Left lung (tissue), 10 donors: ENCODE measurements around the gene RPL28. TPM values are rescaled to one million over a fixed set of nuclear protein-coding genes. Genes with fewer than 3 reads are reported as not detected.
A peak's percentile ranks its signal among the peaks of the same experiment; 100 is the strongest.
"Not testable (repeated sequence)": the region's sequence is repeated elsewhere in the genome, so short reads cannot be mapped to it uniquely, and the experiment has no call there.

Source experiments
- ATAC-seq: fragments of 200-7000 bp; cut with Tn5 transposase; one replicate; pipeline ENCODE4 v1.9.1; 2020; ENCODE audit warnings: moderate library complexity
- DNase-seq, 4 donors: peaks; one replicate each; pipeline ENCODE4 v3.0.0-alpha.2; 2013 to 2020
- H3K27ac ChIP-seq, 2 donors: fragments of 200-600 bp; sonication (generic) in 1 of 2; one replicate each; pipeline versions ENCODE4 v1.5.0 to v1.8.0; 2020 to 2021
- H3K27me3 ChIP-seq, 2 donors: fragments of 200-600 bp; sonication (generic) in 1 of 2; one replicate each; pipeline versions ENCODE4 v1.5.0 to v1.8.0; 2020 to 2021
- H3K36me3 ChIP-seq, 2 donors: fragments of 200-600 bp; sonication (generic) in 1 of 2; one replicate each; pipeline versions ENCODE4 v1.5.0 to v1.8.0; 2020 to 2021
- H3K4me1 ChIP-seq, 2 donors: fragments of 200-600 bp; one replicate each; pipeline ENCODE4 v1.8.0; 2021
- H3K4me3 ChIP-seq, 2 donors: fragments of 200-600 bp; sonication (generic) in 1 of 2; one replicate each; pipeline versions ENCODE4 v1.5.0 to v1.8.0; 2020 to 2021; ENCODE audit warnings: mild to moderate bottlenecking in 1 of 2
- H3K9me3 ChIP-seq, 2 donors: fragments of 200-600 bp; sonication (generic) in 1 of 2; one replicate each; pipeline versions ENCODE4 v1.5.0 to v1.8.0; 2020 to 2021
- CTCF ChIP-seq, 2 donors: fragments of 200-600 bp; sonication (generic) in 1 of 2; IDR thresholded peaks; one replicate each; pipeline versions ENCODE4 v1.5.0 to v1.8.0; 2021; ENCODE audit warnings: antibody characterized with exemption in 2 of 2
- intact Hi-C, 2 donors: fragments of 100-400 bp; cut with DNase I; formaldehyde crosslinking; loops; one replicate each; pipeline versions ENCODE4 v1.11.2 to v1.14.2; 2022
- polyA plus RNA-seq, 6 donors: library from polyadenylated mRNA; unstranded; fragments of 120-200 nt; gene quantifications; one replicate each; pipeline ENCODE4 v1.2.1, GENCODE V29; 2013; ENCODE audit not compliant: insufficient read length in 6 of 6
- total RNA-seq, 2 donors: library from RNA; stranded (reverse); fragmentation: NEBNext Ultra II Directional; extraction: Animal tissue kit (Norgen Biotek cat#: 25700); gene quantifications; one replicate each; pipeline ENCODE4 v1.2.1, GENCODE V29; 2021
- donor health status: DM: no; HTN: yes; CAD: no.
- donor health status: DM: no; HTN: no; CAD: no.

Gene RPL28
- total and polyA plus RNA-seq, 8 donors: 1,216 to 1,774 (median 1,434) TPM

DNA sequence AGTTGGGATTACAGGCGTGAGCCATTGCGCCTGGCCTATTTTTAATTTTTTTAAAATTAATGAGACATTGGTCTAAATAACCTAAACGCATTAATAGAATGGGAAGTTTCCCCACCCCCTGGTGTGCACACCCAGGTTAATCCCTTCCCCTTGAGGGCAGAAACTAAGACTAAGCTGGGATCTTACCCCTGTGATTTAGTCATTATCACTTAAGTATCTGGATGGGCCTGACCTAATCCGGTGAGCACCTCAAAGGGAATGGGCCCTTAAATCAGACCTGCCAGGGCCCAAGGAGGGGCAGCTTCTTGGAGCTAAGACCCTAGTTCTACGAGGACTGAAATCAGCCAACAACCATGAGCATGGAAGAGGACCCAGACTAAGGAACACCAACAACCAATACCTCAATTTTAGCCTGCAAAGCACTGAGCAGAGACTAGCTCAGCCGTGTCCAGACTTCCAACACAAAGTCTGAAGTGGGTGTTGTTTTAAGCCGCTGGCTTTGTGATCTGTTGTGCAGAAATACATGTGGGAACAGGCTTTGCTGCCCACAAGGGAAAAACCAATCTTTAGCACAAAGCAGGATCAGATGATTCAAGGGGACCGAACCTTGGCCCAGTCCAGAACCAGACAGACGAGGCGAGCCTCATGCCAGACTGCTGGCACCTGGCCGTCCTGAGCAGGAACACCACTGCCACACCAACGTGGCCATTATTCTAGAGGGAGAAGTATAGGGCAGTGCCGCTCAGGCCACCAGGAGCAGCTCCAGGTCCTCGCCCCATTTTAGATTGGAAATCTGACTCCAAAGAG, 14.8 kb downstream of the RPL28 start:
- peaks cover 0 to 50% of the 10 kb centered on the region in 2 donors for H3K36me3 ChIP-seq
- no peaks in the 10 kb centered on the region for H3K27me3 ChIP-seq
- no peak overlapping the region for H3K4me3 ChIP-seq
- ATAC-seq (no peak), DNase-seq (no peak)
- H3K9me3 ChIP-seq: no peaks in the 10 kb centered on the region
- peaks cover 0 to 19% of the 10 kb centered on the region in 2 donors for H3K4me1 ChIP-seq
- TF ChIP-seq CTCF (IDR thresholded peaks at IDR 0.05): no peak
- H3K27ac ChIP-seq: no peak overlapping the region
- intact Hi-C loops: no loop called here

- ATAC-seq, H3K4me3 ChIP-seq, H3K27ac ChIP-seq, H3K27me3 ChIP-seq, H3K9me3 ChIP-seq, DNase-seq, intact Hi-C loops: not testable (repeated sequence)
- Histone ChIP-seq H3K4me1 (peaks cover 2 to 28% of the 10 kb centered on the region in 2 donors), H3K36me3 (peaks cover 0 to 57% of the 10 kb centered on the region in 2 donors)
Observed at GRCh38 chr19:55401390-55401789, 15.7 kb downstream of the RPL28 start.

DNA sequence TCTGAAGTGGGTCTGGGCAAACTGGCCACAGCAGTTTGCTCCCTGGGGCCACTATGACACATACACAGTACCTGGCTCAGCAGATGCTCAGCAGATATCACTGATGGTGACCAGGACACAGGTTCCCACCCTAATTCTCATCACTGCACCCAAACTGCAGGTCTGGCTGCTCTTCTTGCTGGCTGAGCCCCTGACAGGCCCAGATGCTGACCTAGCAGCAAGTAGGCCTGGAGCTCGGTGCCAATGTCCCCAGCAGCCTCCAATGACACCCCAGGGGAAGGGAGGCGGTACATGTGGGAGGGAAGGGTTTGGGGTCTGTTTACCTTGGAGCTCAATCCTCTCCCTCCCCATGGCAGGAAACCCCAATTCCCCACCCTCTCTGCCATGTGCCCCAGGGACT, 16.8 kb downstream of the RPL28 start:
- Histone ChIP-seq H3K36me3 (peaks cover 0 to 57% of the 10 kb centered on the region in 2 donors), H3K27me3 (no peaks in the 10 kb centered on the region), H3K4me1 (peaks cover 8 to 35% of the 10 kb centered on the region in 2 donors), H3K9me3 (no peaks in the 10 kb centered on the region), H3K4me3 (no peak overlapping the region), H3K27ac (no peak overlapping the region)
- intact Hi-C loops: no loop called here
- ATAC-seq (no peak), DNase-seq (no peak)
- no peak for TF ChIP-seq CTCF (IDR thresholded peaks at IDR 0.05)

DNA sequence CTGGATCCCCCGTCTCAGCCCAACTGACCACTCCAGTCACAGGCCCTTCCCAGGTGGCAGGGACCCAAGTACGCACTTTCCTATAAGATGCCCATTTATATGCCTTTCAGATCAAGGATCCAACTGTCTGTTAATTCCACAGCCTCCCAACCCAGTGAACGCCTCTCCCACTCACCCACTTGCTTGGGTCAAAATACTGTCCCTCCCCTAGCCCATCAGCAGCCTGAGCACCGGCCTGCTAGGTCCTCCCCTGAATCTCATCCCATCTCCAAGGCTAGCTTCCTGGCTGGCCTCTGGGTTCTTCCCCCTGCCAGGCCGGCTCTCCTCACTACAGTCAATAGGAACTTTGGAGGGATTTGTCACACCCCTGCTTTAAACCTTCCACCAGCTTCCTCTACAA, 19.9 kb downstream of the RPL28 start:
- ATAC-seq: no peak
- Histone ChIP-seq H3K9me3 (no peaks in the 10 kb centered on the region), H3K27ac (no peak overlapping the region), H3K4me3 (no peak overlapping the region), H3K4me1 (peaks cover 8 to 24% of the 10 kb centered on the region in 2 donors), H3K27me3 (no peaks in the 10 kb centered on the region), H3K36me3 (peaks cover 0 to 52% of the 10 kb centered on the region in 2 donors)
- no peak for TF ChIP-seq CTCF (IDR thresholded peaks at IDR 0.05)
- intact Hi-C loops: no loop called here
- DNase-seq: no peak

- Histone ChIP-seq H3K4me1 (peaks cover 8 to 24% of the 10 kb centered on the region in 2 donors), H3K4me3 (peak overlapping the region; percentile 84 to 97), H3K27ac (no peak overlapping the region), H3K9me3 (no peaks in the 10 kb centered on the region), H3K36me3 (peaks cover 0 to 46% of the 10 kb centered on the region in 2 donors), H3K27me3 (no peaks in the 10 kb centered on the region)
- TF ChIP-seq CTCF (IDR thresholded peaks at IDR 0.05): no peak
- intact Hi-C loops: no loop called here
- ATAC-seq: no peak
- peak in 1 of 4 donors; percentile 2 for DNase-seq
Observed at GRCh38 chr19:55406091-55406825, 20.5 kb downstream of the RPL28 start.
